GM12873 (cell line): ENCODE measurements around the gene CACNA1G.

Experiments
- TF ChIP-seq, protein P1 (sequence below): IDR thresholded peaks from 2 replicates; pipeline ENCODE4 v1.5.1; 2012; ENCODE audit warnings: low read depth, mild to moderate bottlenecking, moderate library complexity, low read length, control low read depth; ENCODE audit not compliant: insufficient read depth; ENCODE audit errors: missing control alignments

The CACNA1G gene

DNA sequence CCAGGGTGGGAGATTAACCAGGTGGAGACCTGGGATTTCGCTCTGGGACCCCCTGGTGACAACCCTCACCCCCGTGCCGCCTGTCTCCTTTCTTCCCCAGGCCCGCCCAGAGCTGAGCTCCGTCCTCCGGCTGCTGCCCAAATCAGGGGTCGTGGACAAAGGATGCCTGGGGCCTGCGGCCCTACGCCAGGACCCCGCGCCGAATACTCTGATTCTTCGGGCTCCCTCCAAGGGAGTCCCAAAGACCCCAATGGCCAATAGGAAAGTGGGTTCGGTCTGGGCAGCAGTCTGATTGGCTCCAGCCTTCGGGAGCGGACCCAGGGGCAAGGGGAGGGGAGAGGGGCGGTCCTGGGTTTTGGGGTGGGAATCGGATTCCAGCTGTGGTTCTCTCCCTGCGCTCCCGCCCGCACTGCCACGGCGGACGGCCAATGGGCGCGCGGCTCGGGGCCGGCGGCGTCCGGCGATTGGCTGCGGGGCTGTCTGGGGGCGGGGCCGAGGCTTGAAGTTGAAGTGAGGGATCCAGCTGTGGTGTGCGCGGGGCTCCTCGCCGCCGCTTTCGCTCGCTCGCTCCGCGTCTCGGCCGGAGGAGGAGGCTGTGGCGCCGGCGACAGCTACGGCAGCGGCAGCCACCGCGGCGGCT is at the start of gene CACNA1G:
Gene CACNA1G, plus strand, starts transcription at position 531 of the 640 bp plus-strand sequence. CDS start 745 bp downstream, outside the sequence.
- TF ChIP-seq, protein P1, sequence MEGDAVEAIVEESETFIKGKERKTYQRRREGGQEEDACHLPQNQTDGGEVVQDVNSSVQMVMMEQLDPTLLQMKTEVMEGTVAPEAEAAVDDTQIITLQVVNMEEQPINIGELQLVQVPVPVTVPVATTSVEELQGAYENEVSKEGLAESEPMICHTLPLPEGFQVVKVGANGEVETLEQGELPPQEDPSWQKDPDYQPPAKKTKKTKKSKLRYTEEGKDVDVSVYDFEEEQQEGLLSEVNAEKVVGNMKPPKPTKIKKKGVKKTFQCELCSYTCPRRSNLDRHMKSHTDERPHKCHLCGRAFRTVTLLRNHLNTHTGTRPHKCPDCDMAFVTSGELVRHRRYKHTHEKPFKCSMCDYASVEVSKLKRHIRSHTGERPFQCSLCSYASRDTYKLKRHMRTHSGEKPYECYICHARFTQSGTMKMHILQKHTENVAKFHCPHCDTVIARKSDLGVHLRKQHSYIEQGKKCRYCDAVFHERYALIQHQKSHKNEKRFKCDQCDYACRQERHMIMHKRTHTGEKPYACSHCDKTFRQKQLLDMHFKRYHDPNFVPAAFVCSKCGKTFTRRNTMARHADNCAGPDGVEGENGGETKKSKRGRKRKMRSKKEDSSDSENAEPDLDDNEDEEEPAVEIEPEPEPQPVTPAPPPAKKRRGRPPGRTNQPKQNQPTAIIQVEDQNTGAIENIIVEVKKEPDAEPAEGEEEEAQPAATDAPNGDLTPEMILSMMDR: no peak

- TF ChIP-seq, protein P1: no peak
Measured at GRCh38 chr17:50511058-50511457, 49.5 kb upstream of the CACNA1G start.

DNA sequence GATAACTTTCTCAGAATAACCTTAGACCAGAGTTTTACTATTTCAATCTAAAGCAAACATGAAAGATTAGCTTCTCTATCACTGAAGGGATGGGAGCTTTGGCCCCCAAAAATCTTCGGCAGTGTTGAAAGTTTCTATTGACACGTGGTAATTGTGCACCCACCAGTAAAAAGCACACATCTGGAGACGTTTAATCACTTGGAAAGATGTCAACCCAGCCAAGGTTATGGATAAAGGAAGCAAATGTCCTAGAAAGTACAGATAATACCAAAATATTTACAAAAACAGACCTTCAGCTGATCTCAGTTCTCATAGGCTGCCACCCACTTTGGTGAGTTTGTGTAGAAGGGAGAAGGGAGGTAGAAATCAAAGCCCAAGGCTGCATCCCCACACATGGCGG is 47.0 kb upstream of the CACNA1G start:
- TF ChIP-seq, protein P1: no peak

DNA sequence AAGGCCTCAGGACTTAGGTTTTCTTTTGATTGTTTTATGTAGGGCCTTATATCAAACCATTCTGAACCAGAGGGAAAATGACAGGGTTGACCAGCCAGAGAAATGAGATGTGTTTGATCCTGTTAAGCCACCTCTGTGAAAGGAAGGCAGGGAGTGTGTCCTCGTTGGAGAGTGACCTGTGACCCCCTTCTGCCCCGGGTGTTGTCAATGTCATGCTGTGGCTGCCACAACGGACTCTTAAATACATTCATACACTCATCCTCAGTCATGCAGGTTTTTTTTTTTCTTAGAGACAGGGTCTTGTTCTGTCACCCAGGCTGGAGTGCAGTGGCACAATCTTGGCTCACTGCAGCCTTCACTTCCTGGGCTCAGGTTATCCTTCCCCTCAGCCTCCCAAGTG is 46.1 kb upstream of the CACNA1G start:
- TF ChIP-seq, protein P1: no peak

DNA sequence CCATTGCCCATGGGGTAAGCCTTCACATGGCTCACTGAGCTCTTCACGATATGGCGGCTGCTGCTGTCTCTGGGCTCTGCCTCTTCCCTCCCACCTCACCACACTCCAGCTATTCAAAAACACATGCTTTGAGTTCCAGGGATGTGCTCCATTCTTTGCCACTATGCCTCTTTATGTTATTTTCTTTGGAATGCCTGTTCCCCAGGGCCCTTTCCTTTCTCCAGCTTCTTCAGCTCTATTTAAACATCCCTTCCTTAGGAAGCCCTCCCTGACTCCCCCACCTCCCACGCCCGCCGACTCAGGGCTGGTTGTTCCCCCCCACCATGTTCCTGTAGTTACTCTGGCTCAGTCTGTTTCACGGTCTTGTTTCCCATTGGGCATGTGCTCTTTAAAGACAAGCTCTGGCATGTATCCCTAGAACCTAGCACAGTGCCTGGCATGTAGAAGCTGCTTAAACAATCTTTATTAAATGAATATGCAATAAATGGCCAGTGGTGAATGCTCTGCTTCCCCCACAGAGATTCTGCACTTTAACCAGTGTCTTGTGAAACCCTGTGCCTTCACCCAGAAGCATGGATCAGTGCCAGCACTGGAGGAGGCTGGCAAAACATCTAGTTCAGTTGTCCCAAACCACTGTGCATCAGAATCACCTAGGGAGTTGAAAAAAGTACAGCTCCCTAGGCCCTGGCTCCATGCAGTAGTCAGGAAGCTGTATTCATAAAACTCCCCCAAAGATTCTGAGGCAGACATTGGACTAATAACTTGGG is 45.4 kb upstream of the CACNA1G start:
- TF ChIP-seq, protein P1: no peak

- TF ChIP-seq, protein P1: no peak
Measured at GRCh38 chr17:50517011-50517410, 43.5 kb upstream of the CACNA1G start.

DNA sequence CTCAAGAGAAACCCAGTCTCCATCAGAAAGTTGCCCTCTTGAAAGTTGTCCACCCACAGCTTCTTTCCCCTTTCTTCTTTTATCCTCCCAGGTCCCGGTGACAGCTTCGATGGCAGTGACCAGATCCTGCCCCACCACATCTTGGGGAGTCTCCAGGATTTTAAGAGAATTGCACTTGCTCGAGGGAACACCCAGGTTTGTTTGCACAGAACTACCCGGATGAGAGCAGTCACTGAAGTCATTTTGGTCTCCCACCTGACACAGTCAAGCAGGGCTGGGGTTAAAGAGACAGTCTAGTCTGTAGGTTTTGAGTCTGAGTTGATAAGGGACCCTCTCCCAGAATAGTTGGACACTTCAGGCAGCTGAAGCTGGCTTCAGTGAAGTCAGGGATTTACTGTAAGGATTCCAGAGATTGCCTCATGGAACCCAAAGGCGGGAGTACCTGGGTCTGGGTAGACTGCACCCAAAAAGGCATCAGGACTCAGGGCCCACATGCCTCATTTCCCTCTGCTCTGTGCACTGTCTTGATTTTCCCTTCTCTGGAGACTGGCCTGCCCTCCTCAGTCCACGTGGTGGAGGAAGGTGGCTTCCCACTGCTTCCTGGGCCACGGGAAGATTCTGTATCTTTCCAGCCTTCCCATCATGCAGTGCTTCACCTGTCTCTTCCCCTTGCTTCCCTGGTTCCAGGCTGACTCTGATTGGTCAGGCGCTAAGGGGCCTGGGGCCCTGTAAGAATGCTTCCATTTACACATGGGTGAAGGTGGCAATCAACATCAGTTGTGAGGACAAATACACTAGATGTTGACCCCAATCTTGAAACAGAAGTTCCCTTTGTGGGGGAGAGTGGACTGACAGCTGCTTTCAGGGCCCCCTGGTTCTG is 42.8 kb upstream of the CACNA1G start:
- TF ChIP-seq, protein P1: no peak
